Esophagus (tissue), 2 donors: ENCODE data around the gene PXDN. TPM values are rescaled to one million over a fixed set of nuclear protein-coding genes. Genes with fewer than 3 reads are reported as not detected.
A peak's percentile ranks its signal among the peaks of the same experiment; 100 is the strongest.
"Not testable (repeated sequence)": the region's sequence is repeated elsewhere in the genome, so short reads cannot be mapped to it uniquely, and the experiment has no call there.

ENCODE experiments used
- H3K27ac ChIP-seq, 2 donors: one replicate each; pipeline ENCODE4 v1.5.1; 2013; ENCODE audit warnings: low read depth in 2 of 2, mild to moderate bottlenecking in 2 of 2, inconsistent platforms in 1 of 2, low read length in 1 of 2, moderate library complexity in 1 of 2
- H3K27me3 ChIP-seq, 2 donors: one replicate each; pipeline ENCODE4 v1.6.1; 2013; ENCODE audit warnings: low read length in 2 of 2, control low read depth in 1 of 2, mild to moderate bottlenecking in 1 of 2; ENCODE audit not compliant: insufficient read depth in 2 of 2, control insufficient read depth in 1 of 2
- H3K36me3 ChIP-seq, 2 donors: one replicate each; pipeline ENCODE4 v1.6.1; 2013; ENCODE audit warnings: low read length in 1 of 2; ENCODE audit not compliant: control insufficient read depth in 2 of 2, insufficient read depth in 2 of 2
- H3K4me1 ChIP-seq, 2 donors: one replicate each; pipeline ENCODE4 v1.6.1; 2013; ENCODE audit warnings: low read length in 1 of 2; ENCODE audit not compliant: control insufficient read depth in 2 of 2, insufficient read depth in 2 of 2
- H3K4me3 ChIP-seq, 2 donors: one replicate each; pipeline ENCODE4 v1.5.1; 2013; ENCODE audit warnings: low read length in 2 of 2, mild to moderate bottlenecking in 2 of 2, low read depth in 1 of 2, moderate library complexity in 1 of 2
- H3K9me3 ChIP-seq, 2 donors: one replicate each; pipeline ENCODE4 v1.6.1; 2013; ENCODE audit warnings: mild to moderate bottlenecking in 2 of 2, low read depth in 1 of 2, low read length in 1 of 2, moderate library complexity in 1 of 2; ENCODE audit not compliant: control insufficient read depth in 2 of 2, insufficient read depth in 1 of 2
- WGBS, 2 donors: extraction: QIAGEN DNeasy Blood & Tissue Kit; methylation state at CpG; one replicate each; pipeline ENCODE4 v1.1.7; 2013; 5-methylcytosine and 5-hydroxymethylcytosine counted together
- polyA plus RNA-seq, 2 donors: library from polyadenylated mRNA; stranded (reverse); fragments of 200-250 nt; gene quantifications; one replicate each; pipeline ENCODE4 v1.2.3, GENCODE V29; 2013
- donor health status: healthy with polysubstance abuse.
- donor health status: Bipolar disorder and iron deficiency.

PXDN gene
- polyA plus RNA-seq, 2 donors, result 1.1 to 1.9 TPM

DNA sequence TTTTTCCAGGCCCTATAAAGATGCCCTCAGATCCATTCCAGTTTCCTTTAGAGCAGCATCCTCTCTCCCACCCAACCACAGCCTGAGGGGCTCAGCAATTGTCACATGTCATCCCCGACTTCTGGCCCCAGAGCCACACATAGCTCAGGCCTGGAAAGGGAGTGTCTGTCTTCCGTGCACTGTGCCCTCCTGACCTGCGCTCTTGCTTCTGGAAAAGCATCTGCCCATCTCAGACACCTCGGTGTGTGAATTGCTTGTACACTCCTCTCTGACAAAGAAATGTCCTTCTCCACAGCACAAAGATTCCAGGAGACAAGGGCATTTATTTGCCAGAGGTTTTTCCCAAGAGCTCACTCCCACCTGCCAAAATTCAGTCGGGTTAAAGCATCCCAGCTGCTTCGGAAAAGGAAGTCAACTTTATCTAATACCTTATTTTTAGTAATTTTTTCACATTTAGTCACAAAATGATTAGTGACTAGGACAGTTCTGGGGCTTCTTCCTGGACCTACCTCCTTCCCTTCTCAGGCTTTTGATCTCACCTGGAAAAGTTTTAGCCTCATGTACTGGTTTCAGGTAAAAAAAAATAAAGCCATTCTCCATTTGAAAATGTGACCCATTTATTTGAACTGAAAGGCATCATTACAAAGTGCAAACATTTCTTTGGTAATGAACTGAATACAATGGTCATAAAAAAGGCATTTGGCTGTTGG lies 112.9 kb downstream of the PXDN start:
- Histone ChIP-seq H3K4me1 (peaks cover 0 to 7% of the 10 kb centered on the region in 2 donors), H3K9me3 (no peaks in the 10 kb centered on the region), H3K27me3 (no peaks in the 10 kb centered on the region), H3K36me3 (no peaks in the 10 kb centered on the region), H3K27ac (no peak overlapping the region), H3K4me3 (no peak overlapping the region)
- 69 to 78% methylated on average over 6 of the region's 6 CpGs for WGBS, 2 donors

GRCh38 chr2:1628893-1629292 lies 115.4 kb downstream of the PXDN start:
- H3K36me3 ChIP-seq, result no peaks in the 10 kb centered on the region
- peaks cover 0 to 7% of the 10 kb centered on the region in 2 donors for H3K4me1 ChIP-seq
- H3K4me3 ChIP-seq, result no peak overlapping the region
- H3K27me3 ChIP-seq, result no peaks in the 10 kb centered on the region
- WGBS, 2 donors, result 9 to 24% methylated on average over 2 of the region's 2 CpGs
- H3K27ac ChIP-seq, result no peak overlapping the region
- H3K9me3 ChIP-seq, result no peaks in the 10 kb centered on the region

DNA sequence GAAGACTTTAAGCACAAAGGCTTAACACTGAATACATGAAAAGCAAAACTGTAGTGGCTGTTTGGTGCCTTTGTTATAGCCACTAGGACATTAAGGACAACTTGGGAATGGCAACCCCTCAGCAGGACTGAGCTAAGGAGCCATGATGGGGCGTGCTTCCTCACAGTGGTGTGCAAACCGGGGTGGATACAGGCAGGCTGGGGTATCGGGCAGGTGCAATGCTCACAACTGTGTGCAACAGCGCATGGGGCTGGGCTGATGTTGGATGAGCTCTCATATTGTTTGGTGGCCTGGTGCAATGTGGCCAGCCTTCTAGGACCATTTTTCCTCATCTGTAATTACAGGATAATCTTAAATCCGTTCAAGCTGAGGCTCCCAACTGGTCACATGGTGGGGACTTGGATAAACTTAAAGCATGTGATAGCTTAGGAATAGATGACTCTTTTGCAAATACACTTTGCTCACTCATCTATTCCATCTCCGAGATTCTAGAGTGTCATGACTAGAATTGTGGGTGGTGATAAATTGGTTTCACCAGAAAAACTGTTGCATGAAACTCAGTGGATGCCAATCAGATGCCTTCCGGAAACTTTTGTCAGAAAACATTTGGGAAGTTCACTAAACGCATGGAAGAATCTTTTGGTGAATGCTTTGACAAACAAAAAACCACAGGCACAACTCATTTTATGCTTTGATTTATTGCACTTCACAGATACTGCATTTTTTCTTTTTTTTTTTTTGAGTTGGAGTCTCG lies 116.5 kb downstream of the PXDN start:
- peaks cover 0 to 7% of the 10 kb centered on the region in 2 donors for H3K4me1 ChIP-seq
- no peaks in the 10 kb centered on the region for H3K9me3 ChIP-seq
- no peak overlapping the region for H3K27ac ChIP-seq
- WGBS, 2 donors, result 69 to 70% methylated on average over 9 of the region's 9 CpGs
- no peaks in the 10 kb centered on the region for H3K27me3 ChIP-seq
- H3K36me3 ChIP-seq, result no peaks in the 10 kb centered on the region
- H3K4me3 ChIP-seq, result peak overlapping the region in 1 of 2 donors; percentile 15

DNA sequence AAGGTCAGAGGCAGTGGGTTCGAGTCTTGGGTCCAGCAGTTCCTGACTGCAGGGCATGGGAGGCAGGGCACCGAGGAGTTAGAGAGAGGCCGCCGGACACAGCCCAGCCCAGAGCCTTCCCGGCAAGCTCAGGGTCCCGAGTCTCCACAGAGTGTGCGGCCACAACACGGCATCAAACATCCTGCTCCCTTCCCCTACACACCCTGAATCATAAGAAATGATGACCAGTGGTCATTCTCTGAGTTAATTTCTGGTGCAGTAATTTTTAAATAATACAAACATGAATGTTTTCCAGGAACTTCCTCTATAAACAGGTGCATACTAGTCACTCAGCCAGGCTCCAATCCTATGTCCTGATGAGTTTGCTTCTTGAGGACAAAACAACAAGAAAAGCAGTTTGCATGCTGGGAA lies 118.0 kb downstream of the PXDN start:
- no peaks in the 10 kb centered on the region for H3K9me3 ChIP-seq
- no peaks in the 10 kb centered on the region for H3K36me3 ChIP-seq
- peaks cover 0 to 3% of the 10 kb centered on the region in 2 donors for H3K4me1 ChIP-seq
- no peak overlapping the region for H3K27ac ChIP-seq
- WGBS, 2 donors, result 75 to 83% methylated on average over 8 of the region's 8 CpGs
- no peaks in the 10 kb centered on the region for H3K27me3 ChIP-seq
- H3K4me3 ChIP-seq, result no peak overlapping the region

- Histone ChIP-seq H3K27ac (no peak overlapping the region), H3K27me3 (no peaks in the 10 kb centered on the region), H3K36me3 (no peaks in the 10 kb centered on the region), H3K4me1 (peaks cover 0 to 3% of the 10 kb centered on the region in 2 donors), H3K9me3 (no peaks in the 10 kb centered on the region), H3K4me3 (no peak overlapping the region)
- WGBS, 2 donors, result 32 to 49% methylated on average over 20 of the region's 20 CpGs
These were observed 118.9 kb downstream of the PXDN start for GRCh38 chr2:1625281-1626001.

DNA sequence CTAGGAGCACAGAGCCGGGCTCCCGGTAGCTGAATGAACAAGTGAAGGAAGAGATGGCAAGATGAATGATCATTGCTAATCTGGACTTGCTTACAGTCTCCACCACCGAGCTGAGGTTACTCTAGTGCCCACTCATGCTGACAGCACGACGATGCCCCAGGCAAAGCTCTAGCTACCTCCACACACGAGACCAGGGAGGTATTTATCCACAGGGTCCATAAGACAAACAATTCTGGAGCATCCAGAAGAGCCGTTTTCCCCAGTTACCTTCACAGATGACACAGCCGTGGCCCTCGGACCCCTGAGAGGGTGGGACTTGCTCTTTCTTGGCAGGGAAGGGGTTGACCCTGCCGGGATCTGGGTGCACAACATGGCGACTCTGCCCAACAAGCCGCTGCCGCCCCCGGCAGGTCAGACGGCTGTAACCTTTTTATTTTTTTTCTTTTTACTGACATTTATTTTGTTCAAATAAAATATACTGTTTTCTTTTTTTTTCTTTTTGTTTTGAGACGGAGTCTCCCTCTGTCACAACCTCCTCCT lies 120.3 kb downstream of the PXDN start:
- peaks cover 0 to 3% of the 10 kb centered on the region in 2 donors for H3K9me3 ChIP-seq
- peaks cover 0 to 3% of the 10 kb centered on the region in 2 donors for H3K4me1 ChIP-seq
- no peaks in the 10 kb centered on the region for H3K27me3 ChIP-seq
- H3K4me3 ChIP-seq, result no peak overlapping the region
- no peak overlapping the region for H3K27ac ChIP-seq
- no peaks in the 10 kb centered on the region for H3K36me3 ChIP-seq
- 89 to 90% methylated on average over 16 of the region's 16 CpGs for WGBS, 2 donors

DNA sequence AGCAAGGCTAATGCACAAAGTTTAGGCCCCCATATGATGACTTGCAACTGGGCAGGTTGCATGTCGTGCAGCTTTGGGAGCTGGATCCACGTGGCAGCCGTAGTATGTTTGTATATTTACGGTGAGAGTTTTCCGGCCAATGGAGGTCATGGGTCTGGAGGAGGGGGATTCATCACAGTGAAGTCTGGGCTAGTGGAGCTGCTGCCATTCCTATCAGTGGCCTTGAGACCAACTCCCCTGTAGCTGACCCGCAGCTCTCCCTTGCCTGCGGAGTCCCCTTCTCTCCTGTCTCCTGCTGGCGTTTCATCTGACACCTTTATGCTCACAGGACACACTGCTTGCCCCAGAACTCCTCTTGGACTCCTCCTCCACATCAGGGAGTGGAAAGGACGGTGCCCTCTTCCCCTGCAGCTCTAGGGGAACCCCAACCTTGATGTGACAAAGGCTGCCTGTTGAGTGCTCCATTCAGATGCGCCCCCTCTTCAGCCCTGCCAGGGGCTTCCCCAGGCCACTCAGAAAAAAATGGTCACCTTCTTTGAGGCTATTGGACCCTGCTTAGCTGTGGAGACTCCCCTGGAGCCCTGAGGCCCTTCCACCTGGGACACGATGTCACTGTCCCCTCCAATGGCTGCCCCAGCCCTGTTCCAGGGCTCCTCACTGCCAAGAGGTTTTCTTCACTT lies 121.7 kb downstream of the PXDN start:
- WGBS, 2 donors, result 76 to 78% methylated on average over 11 of the region's 11 CpGs

DNA sequence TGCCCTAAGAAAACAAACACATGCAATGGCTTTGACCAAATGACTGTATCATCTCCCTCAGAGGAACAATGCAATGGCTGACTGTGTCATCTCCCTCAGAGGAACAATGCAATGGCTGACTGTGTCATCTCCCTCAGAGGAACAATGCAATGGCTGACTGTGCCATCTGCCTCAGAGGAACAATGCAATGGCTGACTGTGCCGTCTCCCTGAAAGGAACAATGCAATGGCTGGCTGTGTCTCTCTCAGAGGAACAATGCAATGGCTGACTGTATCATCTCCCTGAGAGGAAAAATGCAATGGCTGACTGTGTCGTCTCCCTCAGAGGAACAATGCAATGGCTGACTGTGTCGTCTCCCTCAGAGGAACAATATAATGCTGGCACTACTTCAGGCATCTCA lies 122.3 kb downstream of the PXDN start:
- H3K27me3 ChIP-seq, H3K9me3 ChIP-seq, H3K27ac ChIP-seq, H3K4me3 ChIP-seq, H3K4me1 ChIP-seq, H3K36me3 ChIP-seq: not testable (repeated sequence)
- WGBS, 2 donors, result 62 to 73% methylated on average over 3 of the region's 3 CpGs

More for the DNA sequence above, 121.7 kb downstream of the PXDN start:
- Histone ChIP-seq H3K27me3 (no peaks in the 10 kb centered on the region), H3K27ac (no peak overlapping the region), H3K36me3 (no peaks in the 10 kb centered on the region), H3K4me3 (no peak overlapping the region), H3K4me1 (peaks cover 0 to 2% of the 10 kb centered on the region in 2 donors), H3K9me3 (peaks cover 0 to 3% of the 10 kb centered on the region in 2 donors)

DNA sequence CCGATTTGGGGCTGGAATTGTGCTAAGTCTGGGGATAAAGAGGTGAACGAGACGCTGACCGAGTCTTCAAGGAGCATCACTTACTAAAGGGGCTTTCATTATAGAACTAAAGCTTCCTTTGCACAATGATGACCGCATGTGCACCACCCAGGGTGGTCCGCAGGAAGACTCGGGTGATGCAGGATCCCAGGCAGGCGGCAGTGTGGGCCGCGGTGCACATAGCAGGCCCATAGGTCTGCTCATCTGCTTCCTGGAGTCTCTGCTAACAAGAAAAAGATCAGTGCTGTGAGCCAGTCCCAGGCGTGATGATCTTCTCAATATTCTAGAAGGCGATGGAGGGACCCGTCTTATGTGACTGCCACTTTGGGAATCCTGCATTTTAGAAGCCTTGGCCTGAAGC lies 122.8 kb downstream of the PXDN start:
- no peak overlapping the region for H3K4me3 ChIP-seq
- H3K27me3 ChIP-seq, result no peaks in the 10 kb centered on the region
- WGBS, 2 donors, result 94 to 96% methylated on average over 13 of the region's 13 CpGs
- peaks cover 0 to 3% of the 10 kb centered on the region in 2 donors for H3K9me3 ChIP-seq
- no peak overlapping the region for H3K27ac ChIP-seq
- no peaks in the 10 kb centered on the region for H3K36me3 ChIP-seq
- no peaks in the 10 kb centered on the region for H3K4me1 ChIP-seq
